Mesenteric fat pad (tissue), 1 donor: Measurements from ENCODE around the gene PTGR3. TPM values are rescaled to one million over a fixed set of nuclear protein-coding genes. Genes with fewer than 3 reads are reported as not detected.

Experiments used
- DNase-seq: peaks from one replicate; pipeline ENCODE4 v3.0.0-alpha.2; 2020; ENCODE audit warnings: low spot score
- total RNA-seq: library from RNA; stranded (reverse); fragmentation: NEBNext Ultra II Directional; extraction: Animal tissue kit (Norgen Biotek cat#: 25700); gene quantifications from one replicate; pipeline ENCODE4 v1.2.1, GENCODE V29; 2021
- donor health status: DM: yes; HTN: yes; CAD: no.

Gene PTGR3
- total RNA-seq, 1 donor from 2014 or later, result 25.5 TPM

GRCh38 chr18:75235896-75236295, 27.0 kb upstream of the PTGR3 start:
- DNase-seq, result no peak

- DNase-seq, result no peak
Observed at GRCh38 chr18:75234901-75235300, 26.0 kb upstream of the PTGR3 start.

GRCh38 chr18:75231053-75231406, 22.1 kb upstream of the PTGR3 start:
- DNase-seq, result no peak

- DNase-seq, result no peak
Observed at GRCh38 chr18:75230163-75231052, 21.5 kb upstream of the PTGR3 start.

- DNase-seq, result no peak
Observed at GRCh38 chr18:75229437-75229836, 20.5 kb upstream of the PTGR3 start.

- no peak for DNase-seq
Observed at GRCh38 chr18:75228967-75229366, 20.0 kb upstream of the PTGR3 start.

GRCh38 chr18:75227535-75228296, 18.8 kb upstream of the PTGR3 start:
- no peak for DNase-seq

- DNase-seq, result no peak
Observed at GRCh38 chr18:75226956-75227316, 18.0 kb upstream of the PTGR3 start.

GRCh38 chr18:75226286-75226955, 17.5 kb upstream of the PTGR3 start:
- no peak for DNase-seq

- no peak for DNase-seq
Observed at GRCh38 chr18:75223687-75224347, 14.9 kb upstream of the PTGR3 start.

- no peak for DNase-seq
Observed at GRCh38 chr18:75222407-75222806, 13.5 kb upstream of the PTGR3 start.

- DNase-seq, result no peak
Observed at GRCh38 chr18:75221897-75222296, 13.0 kb upstream of the PTGR3 start.

- DNase-seq, result no peak
Observed at GRCh38 chr18:75221397-75221796, 12.5 kb upstream of the PTGR3 start.

- no peak for DNase-seq
Observed at GRCh38 chr18:75220551-75221355, 11.8 kb upstream of the PTGR3 start.

GRCh38 chr18:75219745-75220375, 10.9 kb upstream of the PTGR3 start:
- DNase-seq, result no peak

GRCh38 chr18:75218065-75218923, 9.4 kb upstream of the PTGR3 start:
- DNase-seq, result no peak

GRCh38 chr18:75216911-75217689, 8.2 kb upstream of the PTGR3 start:
- no peak for DNase-seq

GRCh38 chr18:75216212-75216910, 7.4 kb upstream of the PTGR3 start:
- no peak for DNase-seq
